H1 (cell line): ENCODE data around the gene HDHD2. TPM values are rescaled to one million over a fixed set of nuclear protein-coding genes. Genes with fewer than 3 reads are reported as not detected.

ENCODE experiments used
- CTCF ChIA-PET: fragments of 300-600 bp; sonication (Branson Sonifier 250); formaldehyde crosslinking; loops from one replicate; lab custom pipeline; 2021; ENCODE audit not compliant: partially characterized antibody; lab: Charles Lee
- POLR2A ChIA-PET: fragments of 300-600 bp; sonication (Branson Sonifier 250); formaldehyde crosslinking; loops from one replicate; lab custom pipeline; 2021; ENCODE audit warnings: inconsistent platforms; ENCODE audit not compliant: partially characterized antibody; lab: Charles Lee
- DNase-seq, 2 experiments: peaks; one replicate each; pipeline versions ENCODE4 v3.0.0 to v3.0.0-alpha.2; 2010 to 2022; ENCODE audit warnings: low spot score in 2 of 2, low read depth in 1 of 2, mixed read lengths in 1 of 2
- FAIRE-seq: peaks from 2 replicates; lab custom pipeline; 2011; peaks lifted over from hg19 to GRCh38; lab: Jason Lieb, UNC
- H2AFZ ChIP-seq: 2 replicates; pipeline ENCODE4 v1.8.1; 2012; ENCODE audit warnings: low read length, inconsistent platforms
- H2AK5ac ChIP-seq: 2 replicates; pipeline ENCODE4 v1.6.1; 2013; ENCODE audit warnings: low read depth, low read length
- H2BK120ac ChIP-seq: replicated peaks from 2 replicates; pipeline ENCODE3; 2013; ENCODE audit warnings: low read depth, low read length, inconsistent platforms
- H2BK12ac ChIP-seq: 2 replicates; pipeline ENCODE4 v1.6.1; 2013; ENCODE audit warnings: low read depth, low read length
- H2BK15ac ChIP-seq: 2 replicates; pipeline ENCODE4 v1.6.1; 2013; ENCODE audit warnings: low read length
- H2BK20ac ChIP-seq: 2 replicates; pipeline ENCODE4 v1.6.1; 2013; ENCODE audit warnings: low read length
- H2BK5ac ChIP-seq: 2 replicates; pipeline ENCODE4 v1.6.1; 2013; ENCODE audit warnings: low read depth, low read length
- H3K14ac ChIP-seq: 2 replicates; pipeline ENCODE4 v1.6.1; 2013; ENCODE audit warnings: inconsistent platforms; ENCODE audit not compliant: insufficient read length
- H3K18ac ChIP-seq: 2 replicates; pipeline ENCODE4 v1.6.1; 2013; ENCODE audit warnings: low read length; ENCODE audit errors: extremely low read depth
- H3K23ac ChIP-seq: 2 replicates; pipeline ENCODE4 v1.6.1; 2013; ENCODE audit warnings: inconsistent platforms; ENCODE audit not compliant: insufficient read length
- H3K23me2 ChIP-seq: 2 replicates; pipeline ENCODE4 v1.6.1; 2013; ENCODE audit warnings: low read depth, low read length
- H3K27ac ChIP-seq: 2 replicates; pipeline ENCODE4 v1.6.1; 2011; ENCODE audit warnings: low read depth, low read length, inconsistent platforms
- H3K27me3 ChIP-seq, 4 experiments: replicated peaks in 1 of 4; 1 replicate in 1 of 4; 2 replicates in 3 of 4; pipeline versions ENCODE4 v1.6.1 to v1.8.1; 2011 to 2013; ENCODE audit warnings: low read length in 3 of 4, mild to moderate bottlenecking in 3 of 4, inconsistent platforms in 2 of 4, mixed read lengths in 2 of 4, moderate library complexity in 1 of 4; ENCODE audit not compliant: control insufficient read depth in 3 of 4, insufficient read depth in 3 of 4; ENCODE audit errors: extremely low read depth in 1 of 4
- H3K36me3 ChIP-seq, 4 experiments: 2 replicates each; pipeline versions ENCODE4 v1.6.1 to v1.8.1; 2011 to 2013; ENCODE audit warnings: mild to moderate bottlenecking in 4 of 4, low read length in 3 of 4, moderate library complexity in 2 of 4, control low read depth in 1 of 4, inconsistent platforms in 1 of 4; ENCODE audit not compliant: insufficient read depth in 4 of 4, control insufficient read depth in 2 of 4
- H3K4ac ChIP-seq: replicated peaks from 2 replicates; pipeline ENCODE3; 2013; ENCODE audit warnings: low read length, low read depth, mixed read lengths, inconsistent platforms; ENCODE audit not compliant: insufficient read length
- H3K4me1 ChIP-seq, 4 experiments: replicated peaks in 1 of 4; 1 replicate in 1 of 4; 2 replicates in 3 of 4; pipeline versions ENCODE4 v1.6.1 to v1.8.1; 2011 to 2013; ENCODE audit warnings: low read length in 3 of 4, inconsistent platforms in 2 of 4, mixed read lengths in 1 of 4; ENCODE audit not compliant: insufficient read depth in 4 of 4, control insufficient read depth in 3 of 4
- H3K4me2 ChIP-seq, 2 experiments: 2 replicates each; pipeline versions ENCODE4 v1.6.1 to v1.8.1; 2011 to 2013; ENCODE audit warnings: low read depth in 2 of 2, low read length in 2 of 2, control low read depth in 1 of 2, inconsistent platforms in 1 of 2, mild to moderate bottlenecking in 1 of 2; ENCODE audit not compliant: insufficient read depth in 1 of 2
- H3K4me3 ChIP-seq, 4 experiments: fragments of 200-600, 300-600 bp in 1 of 4; sonication (generic), shearing (Covaris generic), sonication (Bioruptor Twin) in 1 of 4; 2 replicates each; pipeline versions ENCODE4 v1.5.1 to v1.8.1; 2011 to 2016; ENCODE audit warnings: low read length in 4 of 4, low read depth in 3 of 4, control low read depth in 2 of 4, inconsistent platforms in 2 of 4, mild to moderate bottlenecking in 2 of 4, mixed read lengths in 1 of 4, moderate library complexity in 1 of 4; ENCODE audit not compliant: insufficient read depth in 2 of 4; ENCODE audit errors: extremely low read depth in 1 of 4
- H3K56ac ChIP-seq: replicated peaks from 2 replicates; pipeline ENCODE3; 2013; ENCODE audit warnings: low read depth, mild to moderate bottlenecking, mixed read lengths, low read length, inconsistent platforms; ENCODE audit not compliant: insufficient read length
- H3K79me1 ChIP-seq: 2 replicates; pipeline ENCODE4 v1.6.1; 2013; ENCODE audit warnings: low read depth, low read length, control low read depth
- H3K79me2 ChIP-seq, 2 experiments: 2 replicates each; pipeline versions ENCODE4 v1.6.1 to v1.8.1; 2012 to 2013; ENCODE audit warnings: low read length in 2 of 2, mild to moderate bottlenecking in 2 of 2, inconsistent platforms in 1 of 2; ENCODE audit not compliant: insufficient read depth in 2 of 2, control insufficient read depth in 1 of 2
- H3K9ac ChIP-seq, 4 experiments: replicated peaks in 1 of 4; 1 replicate in 1 of 4; 2 replicates in 3 of 4; pipeline versions ENCODE4 v1.6.1 to v1.8.1; 2011 to 2013; ENCODE audit warnings: low read depth in 3 of 4, low read length in 3 of 4, control low read depth in 2 of 4, mild to moderate bottlenecking in 2 of 4, moderate library complexity in 2 of 4, inconsistent platforms in 1 of 4; ENCODE audit errors: extremely low read depth in 1 of 4
- H3K9me3 ChIP-seq, 2 experiments: 2 replicates each; pipeline versions ENCODE4 v1.6.1 to v1.8.1; 2012 to 2013; ENCODE audit warnings: mild to moderate bottlenecking in 2 of 2, moderate library complexity in 2 of 2, control low read depth in 1 of 2, inconsistent platforms in 1 of 2, low read depth in 1 of 2, low read length in 1 of 2, mixed read lengths in 1 of 2; ENCODE audit not compliant: insufficient read depth in 2 of 2
- H4K20me1 ChIP-seq, 2 experiments: replicated peaks in 1 of 2; 2 replicates each; pipeline versions ENCODE3 to v1.8.1; 2011 to 2013; ENCODE audit warnings: inconsistent platforms in 2 of 2, low read length in 2 of 2, mild to moderate bottlenecking in 1 of 2; ENCODE audit not compliant: insufficient read depth in 2 of 2, control insufficient read depth in 1 of 2
- H4K5ac ChIP-seq: 2 replicates; pipeline ENCODE4 v1.6.1; 2013; ENCODE audit warnings: low read length, low read depth, mixed read lengths, inconsistent platforms; ENCODE audit not compliant: insufficient read length
- H4K8ac ChIP-seq: 2 replicates; pipeline ENCODE4 v1.8.0; 2013; ENCODE audit warnings: mild to moderate bottlenecking, moderate library complexity, low read length, inconsistent platforms; ENCODE audit not compliant: insufficient read depth; ENCODE audit errors: extremely low read depth
- H4K91ac ChIP-seq: replicated peaks from 2 replicates; pipeline ENCODE3; 2013; ENCODE audit warnings: low read length, mixed read lengths, inconsistent platforms; ENCODE audit not compliant: insufficient read length
- CEBPB ChIP-seq: IDR thresholded peaks from 2 replicates; pipeline ENCODE4 v1.6.1; 2012; ENCODE audit warnings: low read depth, low read length
- RXRA ChIP-seq: IDR thresholded peaks from 2 replicates; pipeline ENCODE4 v1.6.1; 2011; ENCODE audit warnings: low read depth, mild to moderate bottlenecking, low read length, moderate library complexity; ENCODE audit not compliant: insufficient read depth
- SUZ12 ChIP-seq: fragments of 200-600 bp; sonication (generic); IDR thresholded peaks from 2 replicates; pipeline ENCODE4 v1.6.1; 2012; ENCODE audit warnings: mild to moderate bottlenecking, inconsistent platforms, low read length, moderate library complexity, mixed read lengths
- WGBS, 2 experiments: shearing (Covaris generic) in 1 of 2; methylation state at CpG; one replicate each; pipeline versions ENCODE4 v1.1.6 to v1.1.7; 2013 to 2015; ENCODE audit warnings: low lambda C conversion rate in 2 of 2, mixed read lengths in 2 of 2, inconsistent platforms in 1 of 2, low coverage in 1 of 2, missing lambda C conversion rate in 1 of 2; ENCODE audit not compliant: insufficient replicate concordance in 2 of 2, insufficient coverage in 1 of 2, insufficient read length in 1 of 2; ENCODE audit errors: extremely low coverage in 1 of 2, missing lambda C conversion rate in 1 of 2; 5-methylcytosine and 5-hydroxymethylcytosine counted together
- polyA plus RNA-seq, 7 experiments: library from polyadenylated mRNA; depleted of rRNA in 3 of 7; stranded (reverse) in 5 of 7; unstranded in 2 of 7; fragments of >200 nt in 5 of 7; fragments of 200-250 nt in 2 of 7; gene quantifications; 1 replicate in 5 of 7; 2 replicates in 1 of 7; 4 replicates in 1 of 7; pipeline versions ENCODE4 v1.2.1 to v1.2.3, GENCODE V29; 2011 to 2013; ENCODE audit warnings: missing spikeins in 2 of 7, mixed read lengths in 2 of 7
- total RNA-seq: library from RNA; stranded (reverse); fragmentation: NEBNext Ultra II Directional; extraction: Animal tissue kit (Norgen Biotek cat#: 25700); gene quantifications from 2 replicates; pipeline ENCODE4 v1.2.1, GENCODE V29; 2021
- TF ChIP-seq, protein P1 (sequence below): IDR thresholded peaks from 2 replicates; pipeline ENCODE4 v1.6.1; 2012; ENCODE audit warnings: low read length, inconsistent platforms

HDHD2 gene
- total and polyA plus RNA-seq, 2 of the 8 experiments (the other 6 are each of a cell fraction or from before 2014, with no cell fraction given) = 16.7 to 42.7 TPM

DNA sequence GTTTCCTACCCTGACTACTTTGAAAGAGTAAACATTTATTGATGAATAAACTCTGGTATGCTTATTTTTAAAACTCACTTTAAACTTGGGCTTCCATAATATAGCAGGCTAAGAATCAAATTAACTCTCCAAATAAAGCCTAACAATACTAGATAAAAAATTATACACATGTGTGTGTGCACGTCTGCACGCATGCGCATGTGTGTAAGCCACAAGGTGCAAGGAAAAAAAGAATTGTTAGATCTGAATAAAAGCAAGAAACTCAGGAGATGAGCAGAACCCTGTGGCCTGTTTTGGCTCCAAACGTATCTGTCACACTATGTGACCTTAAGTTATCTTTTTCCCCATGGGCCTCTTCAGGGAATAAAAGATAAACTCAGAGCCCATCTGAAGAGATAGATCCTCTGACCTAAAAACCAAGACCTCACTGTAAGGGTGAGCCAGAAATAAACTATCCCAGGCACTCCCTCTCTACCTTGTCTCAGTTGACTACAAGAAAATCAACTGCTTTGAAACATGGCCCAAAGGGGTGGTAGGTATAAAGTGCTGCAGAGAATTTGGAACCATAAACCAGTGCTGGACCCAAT lies 6.3 kb downstream of the HDHD2 start:
- Histone ChIP-seq H2BK20ac (no peak overlapping the region), H3K4me1 (no peaks in the 10 kb centered on the region), H4K91ac (no peak overlapping the region), H3K9me3 (no peaks in the 10 kb centered on the region), H3K79me2 (peaks cover 8 to 89% of the 10 kb centered on the region in 2 experiments; a peak in 3 of 4 replicates), H3K23me2 (no peaks in the 10 kb centered on the region), H4K20me1 (peaks cover 0 to 6% of the 10 kb centered on the region in 2 experiments), H3K4me2 (no peak overlapping the region), H4K5ac (no peak overlapping the region), H3K14ac (no peak overlapping the region), H3K79me1 (peaks cover 2% of the 10 kb centered on the region; the same call in 1 of the 2 replicates), H2BK12ac (no peak overlapping the region), H2AK5ac (no peak overlapping the region), H2AFZ (no peak overlapping the region), H3K4ac (no peak overlapping the region), H3K36me3 (no peaks in the 10 kb centered on the region), H4K8ac (no peak overlapping the region), H3K56ac (no peak overlapping the region), H3K9ac (no peak overlapping the region), H3K23ac (no peak overlapping the region), H3K27me3 (no peaks in the 10 kb centered on the region), H3K27ac (no peak overlapping the region), H2BK120ac (no peak overlapping the region), H2BK5ac (no peak overlapping the region), H2BK15ac (no peak overlapping the region), H3K18ac (no peak overlapping the region), H3K4me3 (no peak overlapping the region)
- no peak for TF ChIP-seq RXRA
- TF ChIP-seq, protein P1, sequence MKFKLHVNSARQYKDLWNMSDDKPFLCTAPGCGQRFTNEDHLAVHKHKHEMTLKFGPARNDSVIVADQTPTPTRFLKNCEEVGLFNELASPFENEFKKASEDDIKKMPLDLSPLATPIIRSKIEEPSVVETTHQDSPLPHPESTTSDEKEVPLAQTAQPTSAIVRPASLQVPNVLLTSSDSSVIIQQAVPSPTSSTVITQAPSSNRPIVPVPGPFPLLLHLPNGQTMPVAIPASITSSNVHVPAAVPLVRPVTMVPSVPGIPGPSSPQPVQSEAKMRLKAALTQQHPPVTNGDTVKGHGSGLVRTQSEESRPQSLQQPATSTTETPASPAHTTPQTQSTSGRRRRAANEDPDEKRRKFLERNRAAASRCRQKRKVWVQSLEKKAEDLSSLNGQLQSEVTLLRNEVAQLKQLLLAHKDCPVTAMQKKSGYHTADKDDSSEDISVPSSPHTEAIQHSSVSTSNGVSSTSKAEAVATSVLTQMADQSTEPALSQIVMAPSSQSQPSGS = no peak
- TF ChIP-seq SUZ12 = no peak
- TF ChIP-seq CEBPB = no peak
- DNase-seq (no peak), FAIRE-seq (no peak)
- 88% methylated on average over 4 of the region's 4 CpGs; no CpG with 5 or more reads in 1 of the 2 experiments for WGBS, 2 experiments
- POLR2A ChIA-PET = no interaction called here
- CTCF ChIA-PET = no interaction called here
